HG03378 (cell line): ENCODE results near the gene TMEM272.
A peak's percentile ranks its signal among the peaks of the same experiment; 100 is the strongest.

Experiments
- ATAC-seq: cut with Tn5 transposase; IDR thresholded peaks from one replicate; pipeline ENCODE4 v1.9.1; 2021; ENCODE audit warnings: mild to moderate bottlenecking, moderate library complexity; ENCODE audit not compliant: unreplicated experiment

TMEM272 gene

GRCh38 chr13:51807041-51807440, 37.9 kb downstream of the TMEM272 start:
- ATAC-seq = no peak

- ATAC-seq = no peak
These were observed 38.4 kb downstream of the TMEM272 start for GRCh38 chr13:51806566-51806965.

- no peak for ATAC-seq
These were observed 39.1 kb downstream of the TMEM272 start for GRCh38 chr13:51805925-51806324.

GRCh38 chr13:51805313-51805712, 39.7 kb downstream of the TMEM272 start:
- no peak for ATAC-seq

DNA sequence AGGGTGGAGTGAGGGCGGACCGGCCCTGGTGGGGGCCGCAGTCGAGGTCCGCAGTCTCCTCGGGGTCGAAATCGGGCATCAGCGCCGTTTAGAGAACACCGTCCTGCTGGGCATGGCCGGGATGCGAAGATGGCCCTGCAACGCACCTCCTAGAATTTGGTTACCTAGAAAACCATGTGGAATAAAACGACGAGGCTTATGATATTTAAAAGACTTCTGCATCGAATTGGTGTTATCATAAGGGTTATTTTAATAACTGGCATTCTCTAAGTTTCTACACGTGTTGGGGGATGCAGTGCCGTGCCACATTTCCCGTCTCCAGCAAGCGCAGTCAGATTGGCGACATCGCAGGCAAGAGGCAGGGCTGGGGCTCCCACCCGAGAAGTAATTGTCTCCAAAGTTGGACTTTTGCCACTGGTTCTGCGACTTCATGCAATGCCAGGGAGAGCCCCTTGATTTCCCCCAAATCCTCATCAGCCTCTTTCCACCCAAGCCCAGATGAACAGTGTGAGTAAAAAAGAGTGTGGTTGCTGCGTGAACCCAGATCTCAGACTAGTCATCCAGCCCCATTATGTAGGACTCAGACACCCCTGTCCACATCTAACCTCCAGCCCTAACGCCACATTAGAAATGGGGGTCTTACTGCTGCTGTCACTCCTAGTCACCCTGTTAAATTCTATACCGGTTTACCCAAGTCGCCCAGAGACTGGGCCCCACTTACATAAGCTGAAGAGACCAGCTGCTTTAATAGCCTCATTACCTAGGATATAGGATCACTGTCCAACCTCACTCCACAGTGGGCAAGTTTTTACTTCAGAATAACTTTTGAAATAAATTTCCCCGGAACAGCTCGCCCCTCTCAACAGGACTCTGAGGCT, 40.4 kb downstream of the TMEM272 start:
- no peak for ATAC-seq

DNA sequence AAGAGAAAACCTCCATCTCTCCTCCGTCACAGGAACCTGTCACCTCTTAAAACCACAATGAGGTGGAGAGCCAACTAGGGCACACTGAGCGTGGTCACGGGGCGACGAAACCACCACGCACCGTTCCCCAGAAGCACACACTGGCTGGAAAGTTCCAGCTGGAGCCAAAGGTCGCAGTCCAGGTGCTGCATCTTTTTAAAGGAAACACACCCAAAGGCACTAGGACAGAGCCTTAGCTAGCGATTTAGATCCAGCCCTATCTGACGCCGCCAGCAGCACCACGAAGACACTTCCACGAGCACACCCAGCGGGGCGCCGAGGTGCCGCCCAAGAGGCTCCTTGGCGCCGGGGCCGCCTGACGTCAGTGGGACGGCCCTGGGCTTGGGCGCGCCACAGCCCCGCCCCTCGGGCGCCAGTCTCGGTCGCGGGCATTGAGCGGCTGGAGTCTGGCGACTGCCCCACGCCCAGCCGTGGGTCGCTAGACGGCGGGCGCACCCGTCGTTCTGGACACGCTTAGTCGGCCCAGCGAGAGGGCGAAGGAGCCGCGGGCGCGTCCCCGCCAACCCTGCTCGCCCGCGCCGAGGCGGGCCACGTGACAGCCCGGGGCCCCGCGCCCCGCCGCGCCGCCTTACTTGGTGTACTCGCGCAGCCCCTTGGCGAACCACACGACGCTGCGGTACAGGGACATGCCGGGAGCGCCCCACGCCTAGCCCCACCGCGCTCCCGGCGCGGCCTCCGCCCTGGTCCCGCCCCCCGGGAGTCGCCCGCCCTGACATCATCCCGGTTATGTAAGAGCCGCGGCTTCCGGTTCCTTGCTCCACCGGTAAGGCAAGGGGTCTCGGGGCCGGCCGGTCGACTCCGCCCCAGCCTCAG, 41.3 kb downstream of the TMEM272 start, which contains the start of gene DHRS12:
TSS of gene DHRS12 (minus strand) at position 742 of the 873 bp plus-strand sequence. CDS start 4,504 bp downstream, outside the sequence.
- peak; percentile 65 for ATAC-seq

DNA sequence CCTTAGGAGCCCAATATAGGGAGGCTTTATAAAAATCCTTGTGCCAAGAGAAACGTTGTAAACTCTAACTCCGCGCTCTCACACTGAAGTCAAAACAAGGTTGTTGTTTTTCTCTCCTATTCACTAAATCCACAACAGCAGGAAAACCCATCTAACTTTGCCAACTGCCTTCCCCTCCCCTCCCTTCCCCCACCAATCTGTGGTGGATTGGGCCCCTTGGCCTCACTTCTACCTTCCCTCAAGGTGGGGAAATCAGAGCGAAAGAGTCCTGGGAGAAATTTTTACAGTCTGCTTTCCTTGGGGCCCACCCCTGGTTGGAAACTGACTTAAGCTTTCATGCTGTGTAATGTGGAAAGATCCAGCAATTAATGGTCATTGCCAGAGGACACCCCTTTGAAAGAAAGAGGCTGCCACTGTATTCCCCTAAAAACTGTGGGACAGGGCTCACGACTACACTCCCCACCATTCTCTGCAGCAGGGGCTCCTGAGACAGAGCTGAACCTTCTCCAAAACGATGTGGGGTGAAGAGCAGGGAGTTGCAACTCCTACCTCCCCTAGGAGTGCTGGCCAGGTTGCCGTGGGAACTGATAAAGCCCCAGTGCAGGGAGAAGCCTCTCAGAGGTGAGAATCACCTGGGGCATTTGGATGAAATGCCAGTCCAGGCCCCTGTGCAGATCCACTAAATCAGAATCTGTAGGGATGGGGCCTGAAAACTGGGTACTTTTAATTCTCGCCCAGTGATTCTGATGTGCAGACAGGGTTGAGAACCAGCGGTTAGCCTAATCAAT, 42.2 kb downstream of the TMEM272 start:
- no peak for ATAC-seq

GRCh38 chr13:51801631-51802099, 43.3 kb downstream of the TMEM272 start:
- no peak for ATAC-seq

DNA sequence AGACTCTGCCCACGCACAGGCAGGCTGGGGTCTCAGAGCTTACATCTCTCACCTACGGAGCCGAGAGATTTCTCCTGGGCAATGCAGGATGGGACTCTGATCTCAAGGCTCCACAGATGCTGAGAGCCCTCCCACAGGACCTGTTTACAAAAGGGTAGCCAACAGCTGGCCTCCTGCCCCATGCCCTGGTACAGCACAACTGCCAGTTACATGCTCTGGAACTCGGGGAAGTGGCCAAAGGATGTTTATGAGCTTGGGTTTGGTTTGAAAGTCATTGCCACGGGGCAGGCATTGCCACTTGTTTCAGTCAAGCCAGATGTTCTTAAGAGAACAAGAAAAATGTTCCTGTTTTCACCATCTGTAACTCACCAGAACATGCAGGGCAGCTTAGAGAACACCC, 44.5 kb downstream of the TMEM272 start:
- ATAC-seq = no peak

- ATAC-seq = no peak
These were observed 45.7 kb downstream of the TMEM272 start for GRCh38 chr13:51799261-51799660.

GRCh38 chr13:51797664-51798488, 47.1 kb downstream of the TMEM272 start:
- no peak for ATAC-seq

GRCh38 chr13:51796546-51796945, 48.4 kb downstream of the TMEM272 start:
- no peak for ATAC-seq

- no peak for ATAC-seq
These were observed 49.6 kb downstream of the TMEM272 start for GRCh38 chr13:51795419-51795818.

DNA sequence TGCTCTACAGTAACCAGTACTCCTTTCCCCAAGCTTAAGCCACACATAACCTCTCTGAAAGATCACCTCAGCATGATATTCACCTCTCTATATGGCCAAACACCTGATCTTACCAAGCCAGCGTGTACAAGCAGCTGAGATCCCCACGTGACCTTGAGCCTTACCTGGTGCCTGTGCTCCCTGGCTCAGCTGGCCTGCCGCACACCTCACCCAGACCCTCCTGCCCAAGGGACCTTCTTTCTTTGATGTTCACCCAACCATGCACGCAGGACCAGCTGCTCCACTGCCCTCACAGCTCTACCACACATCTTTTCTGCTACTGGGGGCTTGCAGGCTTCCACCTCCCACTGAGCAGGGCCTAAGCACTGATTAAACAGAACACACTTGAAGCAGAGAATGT, 50.0 kb downstream of the TMEM272 start:
- no peak for ATAC-seq

GRCh38 chr13:51793570-51794271, 51.3 kb downstream of the TMEM272 start:
- ATAC-seq = peak; percentile 60

- ATAC-seq = no peak
These were observed 58.3 kb downstream of the TMEM272 start for GRCh38 chr13:51786425-51787265.

- no peak for ATAC-seq
These were observed 59.1 kb downstream of the TMEM272 start for GRCh38 chr13:51785712-51786424.

DNA sequence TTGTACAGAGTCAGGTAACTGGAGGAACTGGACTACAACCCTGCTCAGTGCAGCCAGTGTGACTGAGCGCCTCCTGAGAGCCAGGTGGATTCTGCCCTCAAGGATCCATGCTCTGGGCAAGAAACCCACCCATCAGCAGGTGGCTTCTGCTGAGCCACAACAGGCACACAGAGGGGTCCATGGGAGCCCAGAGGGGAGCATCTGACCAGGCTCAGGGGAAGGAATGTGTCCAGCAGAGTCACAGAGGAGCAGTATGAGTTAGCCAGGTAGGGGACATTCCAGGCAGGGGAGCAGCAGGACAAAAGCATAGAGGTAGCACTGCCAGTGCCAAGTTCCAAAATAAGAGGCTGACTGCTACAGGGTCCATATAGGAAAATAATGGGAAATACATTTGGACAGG, 60.9 kb downstream of the TMEM272 start:
- no peak for ATAC-seq
